BE2C (cell line): Measurements from ENCODE around the gene PIK3C2G.

Experiments used
- DNase-seq: peaks from one replicate; pipeline ENCODE4 v3.0.0-alpha.2; 2020
- H3K27me3 ChIP-seq: fragments of 250-450 bp; sonication (Bioruptor Pico); 2 replicates; pipeline ENCODE4 v1.5.1; 2020; ENCODE audit warnings: mild to moderate bottlenecking
- H3K36me3 ChIP-seq: fragments of 250-450 bp; sonication (Bioruptor Pico); 2 replicates; pipeline ENCODE4 v1.5.1; 2020; ENCODE audit warnings: mild to moderate bottlenecking
- H3K4me1 ChIP-seq: fragments of 250-450 bp; sonication (Bioruptor Pico); 2 replicates; pipeline ENCODE4 v1.5.1; 2020
- H3K4me3 ChIP-seq: 2 replicates; pipeline ENCODE4 v1.5.1; 2011; ENCODE audit warnings: low read depth, low read length
- H3K9me3 ChIP-seq: fragments of 250-450 bp; sonication (Bioruptor Pico); 2 replicates; pipeline ENCODE4 v1.5.1; 2020
- TF ChIP-seq, protein P1 (sequence below): IDR thresholded peaks from 2 replicates; pipeline ENCODE4 v1.5.1; 2012; ENCODE audit warnings: mild to moderate bottlenecking, low read depth, low read length

The PIK3C2G gene

DNA sequence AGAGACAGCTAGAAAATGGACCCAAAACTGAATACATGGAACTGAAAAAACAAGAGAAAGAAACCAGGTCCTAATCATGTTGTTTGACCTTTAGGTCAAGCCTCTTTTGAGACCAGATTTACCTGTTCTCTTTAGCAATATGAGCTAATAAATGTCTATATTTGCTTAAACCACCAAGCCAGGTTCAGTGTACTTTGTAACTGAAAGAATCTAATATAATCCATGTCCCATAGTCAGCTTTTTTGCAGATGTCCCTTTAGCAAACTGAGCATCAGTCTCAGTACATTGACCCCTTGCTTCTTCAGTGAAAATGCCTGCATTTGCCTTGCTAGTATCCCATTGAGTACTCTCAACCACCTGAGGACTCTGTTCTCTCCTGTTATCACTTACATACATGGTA lies 414.8 kb downstream of the PIK3C2G start:
- Histone ChIP-seq H3K9me3 (no peaks in the 10 kb centered on the region), H3K36me3 (no peaks in the 10 kb centered on the region), H3K27me3 (no peaks in the 10 kb centered on the region), H3K4me3 (no peak overlapping the region), H3K4me1 (no peaks in the 10 kb centered on the region)
- DNase-seq, result no peak
- TF ChIP-seq, protein P1, sequence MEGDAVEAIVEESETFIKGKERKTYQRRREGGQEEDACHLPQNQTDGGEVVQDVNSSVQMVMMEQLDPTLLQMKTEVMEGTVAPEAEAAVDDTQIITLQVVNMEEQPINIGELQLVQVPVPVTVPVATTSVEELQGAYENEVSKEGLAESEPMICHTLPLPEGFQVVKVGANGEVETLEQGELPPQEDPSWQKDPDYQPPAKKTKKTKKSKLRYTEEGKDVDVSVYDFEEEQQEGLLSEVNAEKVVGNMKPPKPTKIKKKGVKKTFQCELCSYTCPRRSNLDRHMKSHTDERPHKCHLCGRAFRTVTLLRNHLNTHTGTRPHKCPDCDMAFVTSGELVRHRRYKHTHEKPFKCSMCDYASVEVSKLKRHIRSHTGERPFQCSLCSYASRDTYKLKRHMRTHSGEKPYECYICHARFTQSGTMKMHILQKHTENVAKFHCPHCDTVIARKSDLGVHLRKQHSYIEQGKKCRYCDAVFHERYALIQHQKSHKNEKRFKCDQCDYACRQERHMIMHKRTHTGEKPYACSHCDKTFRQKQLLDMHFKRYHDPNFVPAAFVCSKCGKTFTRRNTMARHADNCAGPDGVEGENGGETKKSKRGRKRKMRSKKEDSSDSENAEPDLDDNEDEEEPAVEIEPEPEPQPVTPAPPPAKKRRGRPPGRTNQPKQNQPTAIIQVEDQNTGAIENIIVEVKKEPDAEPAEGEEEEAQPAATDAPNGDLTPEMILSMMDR, result no peak

GRCh38 chr12:18676996-18677588 lies 415.8 kb downstream of the PIK3C2G start:
- H3K4me3 ChIP-seq, result no peak overlapping the region
- no peaks in the 10 kb centered on the region for H3K4me1 ChIP-seq
- H3K27me3 ChIP-seq, result no peaks in the 10 kb centered on the region
- TF ChIP-seq, protein P1, result no peak
- no peak for DNase-seq
- no peaks in the 10 kb centered on the region for H3K36me3 ChIP-seq
- H3K9me3 ChIP-seq, result no peaks in the 10 kb centered on the region

DNA sequence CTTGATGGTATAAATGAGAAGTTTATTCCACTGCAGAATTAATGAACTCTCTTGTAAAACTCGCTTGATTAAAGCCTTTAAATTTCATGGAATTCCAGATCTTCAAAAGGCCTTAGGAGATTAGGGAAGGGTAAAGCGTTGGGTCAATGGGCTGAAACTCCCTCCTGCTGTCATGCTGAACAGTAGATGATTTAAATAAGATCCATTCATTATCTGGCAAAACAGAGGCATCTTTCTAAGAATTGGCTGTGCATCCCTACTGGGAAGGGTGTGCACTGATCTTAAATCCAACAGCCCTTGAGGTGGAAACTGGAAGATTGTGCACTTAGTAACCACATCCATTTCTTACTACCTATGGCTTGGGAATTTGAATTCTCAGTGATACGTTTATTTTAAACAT lies 420.5 kb downstream of the PIK3C2G start:
- Histone ChIP-seq H3K27me3 (no peaks in the 10 kb centered on the region; the same call in 1 of the 2 replicates), H3K4me3 (no peak overlapping the region), H3K4me1 (no peaks in the 10 kb centered on the region), H3K36me3 (no peaks in the 10 kb centered on the region), H3K9me3 (no peaks in the 10 kb centered on the region)
- no peak for DNase-seq
- TF ChIP-seq, protein P1, result no peak

- Histone ChIP-seq H3K4me1 (no peaks in the 10 kb centered on the region), H3K27me3 (no peaks in the 10 kb centered on the region; the same call in 1 of the 2 replicates), H3K36me3 (no peaks in the 10 kb centered on the region), H3K4me3 (no peak overlapping the region), H3K9me3 (no peaks in the 10 kb centered on the region)
- TF ChIP-seq, protein P1, result no peak
- DNase-seq, result no peak
Measured at GRCh38 chr12:18683327-18684013, 422.2 kb downstream of the PIK3C2G start.

DNA sequence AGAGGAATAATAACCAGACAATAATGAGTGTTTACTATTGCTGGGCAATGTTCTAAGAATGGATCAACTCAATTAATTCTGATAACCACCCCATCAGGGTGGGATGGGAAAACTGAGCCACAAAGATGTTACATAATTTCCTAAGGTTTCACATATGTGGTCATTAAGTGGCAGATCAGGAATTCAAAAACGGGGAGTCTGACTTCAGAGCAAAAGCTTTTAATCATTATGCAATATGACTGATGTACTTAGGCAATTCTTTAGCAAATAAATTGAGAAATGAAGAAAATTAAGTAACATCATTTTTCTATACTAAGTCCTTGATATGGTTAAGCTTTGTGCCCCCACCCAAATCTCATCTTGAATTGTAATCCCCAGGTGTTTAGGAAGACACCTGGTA lies 423.1 kb downstream of the PIK3C2G start:
- no peak for DNase-seq
- Histone ChIP-seq H3K36me3 (no peaks in the 10 kb centered on the region), H3K4me3 (no peak overlapping the region), H3K4me1 (no peaks in the 10 kb centered on the region), H3K9me3 (no peaks in the 10 kb centered on the region), H3K27me3 (no peaks in the 10 kb centered on the region; the same call in 1 of the 2 replicates)
- TF ChIP-seq, protein P1, result no peak

GRCh38 chr12:18689771-18690170 lies 428.5 kb downstream of the PIK3C2G start:
- TF ChIP-seq, protein P1, result no peak
- Histone ChIP-seq H3K36me3 (no peaks in the 10 kb centered on the region), H3K4me1 (no peaks in the 10 kb centered on the region), H3K9me3 (no peaks in the 10 kb centered on the region), H3K27me3 (no peaks in the 10 kb centered on the region; the same call in 1 of the 2 replicates), H3K4me3 (no peak overlapping the region)
- DNase-seq, result no peak
